ENCODE data around the gene PCDHGA2. TPM values are rescaled to one million over a fixed set of nuclear protein-coding genes. Genes with fewer than 3 reads are reported as not detected.
A peak's percentile ranks its signal among the peaks of the same experiment; 100 is the strongest.

The PCDHGA2 gene
- total and polyA plus RNA-seq, 4 donors = 0.23 to 0.46 (median 0.34) TPM

- no peak for TF ChIP-seq TAF1 (conservative IDR thresholded peaks at IDR 0.05)
- TF ChIP-seq HNF4G (IDR thresholded peaks at IDR 0.05) = no peak
- TF ChIP-seq YY1 (IDR thresholded peaks at IDR 0.05) = no peak
- TF ChIP-seq RAD21 (IDR thresholded peaks at IDR 0.05) = no peak
- no peak for TF ChIP-seq FOXA2 (IDR thresholded peaks at IDR 0.05)
- TF ChIP-seq CTCF (IDR thresholded peaks at IDR 0.05; ENCODE audit: low read depth, low read length, missing input control) = no peak
- no peak for TF ChIP-seq FOXA1 (IDR thresholded peaks at IDR 0.05)
These were observed 18.4 kb downstream of the PCDHGA2 start (continued) for GRCh38 chr5:141356950-141357349.

- Histone ChIP-seq H3K36me3 (ENCODE audit: control insufficient read depth in 4 of 4, insufficient read depth in 3 of 4, low read depth in 1 of 4, low read length in 3 of 4) (no peaks in the 10 kb centered on the region), H3K4me1 (ENCODE audit: control insufficient read depth in 4 of 4, insufficient read depth in 4 of 4, low read length in 3 of 4) (no peaks in the 10 kb centered on the region), H3K9ac (ENCODE audit: low read depth in 1 of 2, low read length in 2 of 2) (no peak within 1 kb of the TSS), H3K9me3 (ENCODE audit: control insufficient read depth in 4 of 4, low read length in 3 of 4) (peaks cover 38 to 85% (median 61%) of the 10 kb centered on the region in 4 donors), H3K4me3 (ENCODE audit: low read depth in 1 of 3, low read length in 3 of 3) (peak within 1 kb of the TSS; percentile 19 to 42 (median 37)), H3K27ac (ENCODE audit: low read depth in 1 of 2, low read length in 2 of 2) (no peak within 1 kb of the TSS), H3K27me3 (ENCODE audit: control insufficient read depth in 4 of 4, insufficient read depth in 4 of 4, low read length in 3 of 4) (peaks cover 0 to 1% (median 0%) of the 10 kb centered on the region in 4 donors)
- DNase-seq (ENCODE audit: low spot score) = no peak
- WGBS = 16% methylated on average over 24 of the region's 24 CpGs
- TF ChIP-seq RXRA (IDR thresholded peaks at IDR 0.05) (no peak), RAD21 (IDR thresholded peaks at IDR 0.05) (peak in 1 of 2 donors; percentile 17)
These were observed 21.3 kb downstream of the PCDHGA2 start, which contains the start of gene PCDHGB2 for GRCh38 chr5:141359790-141360426. TSS of gene PCDHGB2 (plus strand) at chr5:141359994. CDS start at chr5:141360136, 142 bp downstream.

- TF ChIP-seq, protein P1, sequence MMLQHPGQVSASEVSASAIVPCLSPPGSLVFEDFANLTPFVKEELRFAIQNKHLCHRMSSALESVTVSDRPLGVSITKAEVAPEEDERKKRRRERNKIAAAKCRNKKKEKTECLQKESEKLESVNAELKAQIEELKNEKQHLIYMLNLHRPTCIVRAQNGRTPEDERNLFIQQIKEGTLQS (IDR thresholded peaks at IDR 0.05) = no peak
- TF ChIP-seq JUND (IDR thresholded peaks at IDR 0.05) (no peak), GABPA (IDR thresholded peaks at IDR 0.05 in 1 of 2, conservative IDR thresholded peaks at IDR 0.05 in 1 of 2) (no peak), EGR1 (IDR thresholded peaks at IDR 0.05; ENCODE audit: low read depth in 2 of 2) (no peak), FOXA2 (IDR thresholded peaks at IDR 0.05) (no peak), RXRA (IDR thresholded peaks at IDR 0.05) (no peak), ZBTB33 (IDR thresholded peaks at IDR 0.05) (no peak), SP1 (IDR thresholded peaks at IDR 0.05) (no peak)
- TF ChIP-seq, protein P2, sequence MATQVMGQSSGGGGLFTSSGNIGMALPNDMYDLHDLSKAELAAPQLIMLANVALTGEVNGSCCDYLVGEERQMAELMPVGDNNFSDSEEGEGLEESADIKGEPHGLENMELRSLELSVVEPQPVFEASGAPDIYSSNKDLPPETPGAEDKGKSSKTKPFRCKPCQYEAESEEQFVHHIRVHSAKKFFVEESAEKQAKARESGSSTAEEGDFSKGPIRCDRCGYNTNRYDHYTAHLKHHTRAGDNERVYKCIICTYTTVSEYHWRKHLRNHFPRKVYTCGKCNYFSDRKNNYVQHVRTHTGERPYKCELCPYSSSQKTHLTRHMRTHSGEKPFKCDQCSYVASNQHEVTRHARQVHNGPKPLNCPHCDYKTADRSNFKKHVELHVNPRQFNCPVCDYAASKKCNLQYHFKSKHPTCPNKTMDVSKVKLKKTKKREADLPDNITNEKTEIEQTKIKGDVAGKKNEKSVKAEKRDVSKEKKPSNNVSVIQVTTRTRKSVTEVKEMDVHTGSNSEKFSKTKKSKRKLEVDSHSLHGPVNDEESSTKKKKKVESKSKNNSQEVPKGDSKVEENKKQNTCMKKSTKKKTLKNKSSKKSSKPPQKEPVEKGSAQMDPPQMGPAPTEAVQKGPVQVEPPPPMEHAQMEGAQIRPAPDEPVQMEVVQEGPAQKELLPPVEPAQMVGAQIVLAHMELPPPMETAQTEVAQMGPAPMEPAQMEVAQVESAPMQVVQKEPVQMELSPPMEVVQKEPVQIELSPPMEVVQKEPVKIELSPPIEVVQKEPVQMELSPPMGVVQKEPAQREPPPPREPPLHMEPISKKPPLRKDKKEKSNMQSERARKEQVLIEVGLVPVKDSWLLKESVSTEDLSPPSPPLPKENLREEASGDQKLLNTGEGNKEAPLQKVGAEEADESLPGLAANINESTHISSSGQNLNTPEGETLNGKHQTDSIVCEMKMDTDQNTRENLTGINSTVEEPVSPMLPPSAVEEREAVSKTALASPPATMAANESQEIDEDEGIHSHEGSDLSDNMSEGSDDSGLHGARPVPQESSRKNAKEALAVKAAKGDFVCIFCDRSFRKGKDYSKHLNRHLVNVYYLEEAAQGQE (IDR thresholded peaks at IDR 0.05) = no peak
- TF ChIP-seq, protein P3, sequence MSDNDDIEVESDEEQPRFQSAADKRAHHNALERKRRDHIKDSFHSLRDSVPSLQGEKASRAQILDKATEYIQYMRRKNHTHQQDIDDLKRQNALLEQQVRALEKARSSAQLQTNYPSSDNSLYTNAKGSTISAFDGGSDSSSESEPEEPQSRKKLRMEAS (IDR thresholded peaks at IDR 0.05) = no peak
- WGBS = 29% methylated on average over 15 of the region's 15 CpGs
- no peaks in the 10 kb centered on the region for H3K4me1 ChIP-seq (ENCODE audit: control insufficient read depth in 4 of 4, insufficient read depth in 4 of 4, low read length in 3 of 4)
- no peaks in the 10 kb centered on the region for H3K36me3 ChIP-seq (ENCODE audit: control insufficient read depth in 4 of 4, insufficient read depth in 3 of 4, low read depth in 1 of 4, low read length in 3 of 4)
- peaks cover 0 to 2% (median 0%) of the 10 kb centered on the region in 4 donors for H3K27me3 ChIP-seq (ENCODE audit: control insufficient read depth in 4 of 4, insufficient read depth in 4 of 4, low read length in 3 of 4)
- no peak for DNase-seq (ENCODE audit: low spot score)
- H3K27ac ChIP-seq (ENCODE audit: low read depth in 1 of 2, low read length in 2 of 2) = no peak overlapping the region
- peak overlapping the region in 2 of 3 donors; percentile 37 to 42 for H3K4me3 ChIP-seq (ENCODE audit: low read depth in 1 of 3, low read length in 3 of 3)
- peaks cover 39 to 88% (median 67%) of the 10 kb centered on the region in 4 donors for H3K9me3 ChIP-seq (ENCODE audit: control insufficient read depth in 4 of 4, low read length in 3 of 4)
- H3K9ac ChIP-seq (ENCODE audit: low read depth in 1 of 2, low read length in 2 of 2) = no peak overlapping the region
These were observed 22.1 kb downstream of the PCDHGA2 start for GRCh38 chr5:141360685-141361084.
